Ectodermal cell (in vitro differentiated cells): ENCODE data around the gene CNOT2.

Experiments used
- H3K27ac ChIP-seq: 2 replicates; pipeline ENCODE4 v1.7.0; 2013; ENCODE audit warnings: mild to moderate bottlenecking, low read depth, low read length; ENCODE audit not compliant: insufficient read depth, poor library complexity, severe bottlenecking
- H3K27me3 ChIP-seq: 2 replicates; pipeline ENCODE4 v1.7.0; 2013; ENCODE audit warnings: mild to moderate bottlenecking, low read length; ENCODE audit not compliant: insufficient read depth, control insufficient read depth, poor library complexity, severe bottlenecking
- H3K36me3 ChIP-seq: one replicate; pipeline ENCODE4 v1.7.0; 2013; ENCODE audit warnings: low read length; ENCODE audit not compliant: control insufficient read depth, insufficient read depth
- H3K4me1 ChIP-seq: one replicate; pipeline ENCODE4 v1.7.0; 2013; ENCODE audit warnings: low read length; ENCODE audit not compliant: control insufficient read depth, insufficient read depth
- H3K4me3 ChIP-seq: 2 replicates; pipeline ENCODE4 v1.7.0; 2013; ENCODE audit warnings: low read depth, low read length, control low read depth; ENCODE audit not compliant: insufficient read depth
- H3K9me3 ChIP-seq: 2 replicates; pipeline ENCODE4 v1.7.0; 2013; ENCODE audit warnings: mild to moderate bottlenecking, low read length, moderate library complexity; ENCODE audit not compliant: control insufficient read depth
- WGBS, 2 experiments: methylation state at CpG; one replicate each; pipeline ENCODE4 v1.1.7; 2013; ENCODE audit warnings: missing lambda C conversion rate in 2 of 2; 5-methylcytosine and 5-hydroxymethylcytosine counted together

CNOT2 gene

DNA sequence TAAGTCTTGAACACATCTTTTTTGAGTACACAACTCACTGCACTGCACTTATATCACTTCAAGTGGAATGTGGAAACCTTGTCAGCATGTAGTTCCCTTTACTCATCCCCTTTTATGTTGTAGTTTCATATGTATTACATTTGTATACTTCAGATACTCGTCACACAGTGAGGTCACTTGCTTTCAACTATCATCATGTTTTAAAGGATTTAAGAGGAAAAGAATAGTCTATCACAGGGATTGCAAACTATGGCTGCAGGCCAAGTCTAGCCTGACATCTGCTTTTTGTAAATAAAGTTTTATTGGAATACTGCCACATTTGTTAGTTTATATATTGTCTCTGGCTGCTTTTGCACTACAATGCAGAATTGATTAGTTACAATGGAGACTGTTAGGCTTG lies 24.3 kb downstream of the CNOT2 start:
- H3K4me3 ChIP-seq, result no peak overlapping the region
- no peak overlapping the region for H3K27ac ChIP-seq
- H3K9me3 ChIP-seq, result no peaks in the 10 kb centered on the region
- H3K36me3 ChIP-seq, result no peaks in the 10 kb centered on the region
- no peaks in the 10 kb centered on the region for H3K27me3 ChIP-seq
- no peaks in the 10 kb centered on the region for H3K4me1 ChIP-seq
- 86% methylated on average over 1 of the region's 1 CpG; no CpG with 5 or more reads in 1 of the 2 experiments for WGBS, 2 experiments

DNA sequence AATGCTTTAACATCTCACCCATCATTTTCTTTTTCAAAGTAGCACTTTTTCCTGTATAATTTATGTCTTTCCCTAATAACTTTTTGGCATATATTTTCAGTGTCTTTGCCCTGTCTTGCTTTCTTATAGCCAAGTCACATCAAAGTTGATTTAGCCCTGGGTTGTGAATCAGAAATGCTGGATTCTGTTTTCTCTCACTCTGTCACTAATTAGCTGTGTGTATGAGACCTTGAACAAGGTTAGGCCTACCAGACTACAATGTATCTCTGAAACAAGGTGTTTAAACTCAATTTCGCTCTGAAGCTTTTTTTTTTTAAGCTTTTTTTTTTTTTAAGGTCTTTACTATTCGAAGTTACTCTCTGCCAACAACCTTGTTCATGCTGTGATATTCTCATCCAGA lies 25.7 kb downstream of the CNOT2 start:
- WGBS, 2 experiments, result 98 to 100% methylated on average over 1 to 2 of the region's 2 CpGs
- Histone ChIP-seq H3K9me3 (no peaks in the 10 kb centered on the region), H3K27ac (no peak overlapping the region), H3K27me3 (no peaks in the 10 kb centered on the region), H3K4me1 (no peaks in the 10 kb centered on the region), H3K36me3 (no peaks in the 10 kb centered on the region), H3K4me3 (no peak overlapping the region)

DNA sequence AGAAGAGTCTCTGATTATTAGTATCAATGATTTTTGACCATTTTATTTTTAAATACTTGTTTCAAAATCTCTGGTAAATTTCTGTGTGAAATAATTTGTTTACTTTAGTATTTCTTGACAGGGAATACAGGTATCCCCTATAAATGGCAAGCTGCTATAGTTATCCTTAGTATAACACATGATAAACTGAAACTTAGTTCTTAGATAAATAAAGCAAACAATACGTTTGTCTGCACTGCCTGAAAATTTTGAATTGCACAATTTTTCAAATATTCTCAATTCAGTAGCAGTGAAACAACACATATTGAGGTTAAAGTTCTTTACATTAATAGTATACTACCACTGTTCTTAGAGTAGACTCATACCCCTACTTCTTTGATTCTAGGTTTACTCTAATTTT lies 26.9 kb downstream of the CNOT2 start:
- Histone ChIP-seq H3K4me3 (no peak overlapping the region), H3K27me3 (no peaks in the 10 kb centered on the region), H3K4me1 (no peaks in the 10 kb centered on the region), H3K9me3 (no peaks in the 10 kb centered on the region), H3K36me3 (no peaks in the 10 kb centered on the region), H3K27ac (no peak overlapping the region)
- 100% methylated on average over 1 of the region's 1 CpG for WGBS, 2 experiments

DNA sequence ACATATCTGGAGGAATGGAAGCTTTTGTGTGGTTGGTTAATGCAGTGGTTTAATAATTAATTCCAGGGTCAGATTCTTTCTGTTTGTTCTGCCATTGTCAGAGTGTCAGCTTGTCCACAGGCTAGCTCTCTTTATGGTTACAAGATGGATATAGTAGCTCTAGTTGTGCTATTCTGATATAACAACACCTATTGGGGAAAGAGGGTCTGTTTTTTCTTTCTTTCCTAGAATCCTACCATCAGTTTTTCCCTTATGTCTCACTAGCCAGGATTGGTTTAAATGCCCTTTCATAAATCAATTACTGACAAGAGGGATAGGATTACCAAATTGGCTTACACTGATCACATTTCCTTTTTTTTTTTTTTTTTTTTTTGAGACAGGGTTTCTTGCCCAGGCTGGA lies 27.8 kb downstream of the CNOT2 start:
- no peaks in the 10 kb centered on the region for H3K9me3 ChIP-seq
- no peaks in the 10 kb centered on the region for H3K4me1 ChIP-seq
- no peaks in the 10 kb centered on the region for H3K27me3 ChIP-seq
- H3K27ac ChIP-seq, result no peak overlapping the region
- no peak overlapping the region for H3K4me3 ChIP-seq
- H3K36me3 ChIP-seq, result no peaks in the 10 kb centered on the region

DNA sequence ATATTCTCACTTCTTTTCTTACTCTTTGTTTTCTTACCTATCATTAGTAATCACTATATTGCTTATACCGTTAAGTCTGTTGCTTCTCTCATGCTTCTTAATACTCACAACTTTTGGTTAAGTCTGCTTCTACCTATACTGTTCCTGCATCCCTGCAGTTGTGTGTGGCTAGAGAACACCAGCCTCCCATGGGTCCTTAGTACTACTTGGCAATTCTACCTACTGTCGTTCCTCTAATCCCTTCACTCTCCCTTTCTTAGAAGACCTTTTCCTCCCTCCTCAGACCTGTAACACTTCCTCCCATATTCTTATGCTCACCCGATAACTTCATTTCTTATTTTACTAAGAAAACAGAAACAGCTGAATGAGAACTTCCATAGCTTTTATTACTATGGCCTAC lies 29.3 kb downstream of the CNOT2 start:
- no peaks in the 10 kb centered on the region for H3K36me3 ChIP-seq
- WGBS, 2 experiments, result 85 to 92% methylated on average over 3 of the region's 3 CpGs
- H3K9me3 ChIP-seq, result no peaks in the 10 kb centered on the region
- H3K4me1 ChIP-seq, result no peaks in the 10 kb centered on the region
- no peak overlapping the region for H3K4me3 ChIP-seq
- no peak overlapping the region for H3K27ac ChIP-seq
- no peaks in the 10 kb centered on the region for H3K27me3 ChIP-seq

DNA sequence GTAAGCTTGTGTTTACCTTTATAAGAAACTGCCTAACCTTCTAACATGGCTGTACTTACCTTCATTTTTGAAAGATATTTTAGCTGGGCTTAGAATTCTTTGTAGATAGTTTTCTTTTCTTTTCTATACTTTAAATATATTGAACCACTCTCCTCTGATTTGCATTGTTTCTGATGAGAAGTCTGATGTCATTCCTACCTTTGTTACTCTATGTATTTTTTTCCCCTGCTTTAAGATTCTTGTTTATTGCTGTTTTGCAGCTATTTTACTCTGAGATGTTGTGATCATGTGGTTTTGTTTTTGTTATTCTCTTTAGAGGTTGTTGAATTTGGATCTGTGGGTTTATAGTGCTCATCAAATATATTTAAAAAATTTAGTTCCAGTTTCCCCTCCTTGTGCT lies 31.8 kb downstream of the CNOT2 start:
- Histone ChIP-seq H3K27me3 (no peaks in the 10 kb centered on the region), H3K4me1 (no peaks in the 10 kb centered on the region), H3K9me3 (no peaks in the 10 kb centered on the region), H3K4me3 (no peak overlapping the region), H3K36me3 (no peaks in the 10 kb centered on the region), H3K27ac (no peak overlapping the region)

DNA sequence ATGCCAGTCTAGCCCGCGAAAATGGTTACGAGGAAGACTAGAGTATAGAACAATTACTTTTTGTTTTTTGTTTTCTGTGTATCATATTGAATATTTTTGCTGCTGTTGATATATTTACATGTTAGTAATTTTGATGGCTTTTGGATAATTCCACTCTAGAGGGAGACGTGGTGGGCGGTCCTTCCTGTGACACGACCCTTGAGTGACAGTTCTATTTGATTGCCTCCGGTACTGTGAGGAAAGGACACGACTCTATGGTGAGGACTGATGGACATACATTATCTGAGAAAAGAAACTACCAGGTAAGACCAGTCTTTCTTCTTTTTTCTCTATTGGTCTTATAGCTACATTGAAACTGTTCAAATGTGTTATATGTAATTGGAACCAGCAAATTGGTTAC lies 34.7 kb downstream of the CNOT2 start:
- no peaks in the 10 kb centered on the region for H3K27me3 ChIP-seq
- no peaks in the 10 kb centered on the region for H3K9me3 ChIP-seq
- no peaks in the 10 kb centered on the region for H3K36me3 ChIP-seq
- WGBS, 2 experiments, result 95 to 97% methylated on average over 8 of the region's 8 CpGs
- H3K4me3 ChIP-seq, result no peak overlapping the region
- H3K27ac ChIP-seq, result no peak overlapping the region
- H3K4me1 ChIP-seq, result no peaks in the 10 kb centered on the region

DNA sequence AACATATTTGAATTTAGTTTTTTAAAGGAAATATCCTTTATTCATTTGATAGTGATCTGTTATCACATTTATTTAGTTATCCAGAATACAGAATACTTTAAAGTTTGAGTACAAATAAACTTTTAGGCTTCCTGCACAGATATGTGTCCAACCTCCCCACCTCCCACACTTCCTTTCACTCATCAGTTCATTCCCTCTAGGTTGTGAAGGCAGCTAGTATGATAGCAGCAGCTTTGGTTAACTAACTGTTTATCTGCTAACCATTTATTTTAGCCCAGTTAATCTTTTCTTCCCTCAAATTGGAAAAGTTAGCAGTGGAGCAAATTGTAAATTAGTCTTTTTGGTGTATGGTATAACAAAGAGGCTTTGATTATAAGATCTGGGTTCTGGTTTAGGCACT lies 35.7 kb downstream of the CNOT2 start:
- Histone ChIP-seq H3K4me3 (no peak overlapping the region), H3K9me3 (no peaks in the 10 kb centered on the region), H3K27me3 (no peaks in the 10 kb centered on the region), H3K36me3 (no peaks in the 10 kb centered on the region), H3K4me1 (no peaks in the 10 kb centered on the region), H3K27ac (no peak overlapping the region)

DNA sequence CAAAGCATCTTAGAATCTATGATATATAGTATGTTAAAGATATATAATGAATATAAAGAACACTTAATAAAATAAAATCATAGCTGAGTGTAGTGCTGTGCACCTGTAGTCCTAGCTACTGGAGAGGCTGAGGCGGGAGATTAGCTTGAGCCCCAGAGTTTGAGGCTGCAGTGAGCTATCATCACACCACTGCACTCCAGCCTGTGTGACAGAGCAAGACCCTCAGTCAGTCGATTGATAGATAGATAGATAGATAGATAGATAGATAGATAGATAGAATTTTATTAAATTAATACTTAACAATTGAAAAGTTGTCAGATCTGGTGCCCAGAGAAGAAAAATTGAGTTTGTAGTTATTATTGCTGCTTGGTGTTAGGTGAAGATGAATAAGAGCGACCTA lies 40.0 kb downstream of the CNOT2 start:
- WGBS, 2 experiments, result 91 to 97% methylated on average over 2 to 3 of the region's 3 CpGs
- no peak overlapping the region for H3K27ac ChIP-seq
- H3K4me3 ChIP-seq, result no peak overlapping the region
- no peaks in the 10 kb centered on the region for H3K9me3 ChIP-seq
- H3K4me1 ChIP-seq, result no peaks in the 10 kb centered on the region
- no peaks in the 10 kb centered on the region for H3K36me3 ChIP-seq
- H3K27me3 ChIP-seq, result no peaks in the 10 kb centered on the region

DNA sequence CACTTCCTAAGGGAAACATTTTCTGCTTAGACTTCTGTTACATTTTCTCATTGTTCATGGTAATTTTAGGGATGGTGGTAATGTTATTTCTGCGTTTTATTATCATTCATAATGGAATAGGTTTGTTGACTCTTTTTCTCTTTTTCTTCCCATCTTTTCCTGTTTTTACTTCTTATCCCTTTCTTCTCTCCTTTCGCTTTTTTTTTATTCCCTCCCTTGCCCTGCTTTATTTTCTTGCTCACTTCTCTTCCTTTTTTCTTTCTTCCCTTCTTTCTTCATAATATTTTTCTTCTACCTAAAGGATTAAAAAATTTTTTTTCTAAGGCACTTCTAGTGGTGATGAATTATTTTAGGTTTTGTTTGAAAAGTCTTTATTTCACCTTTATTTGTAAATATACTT lies 45.6 kb downstream of the CNOT2 start:
- H3K9me3 ChIP-seq, result no peaks in the 10 kb centered on the region
- no peaks in the 10 kb centered on the region for H3K27me3 ChIP-seq
- WGBS, 2 experiments, result 98 to 100% methylated on average over 1 to 2 of the region's 2 CpGs
- no peak overlapping the region for H3K4me3 ChIP-seq
- H3K4me1 ChIP-seq, result no peaks in the 10 kb centered on the region
- H3K27ac ChIP-seq, result no peak overlapping the region
- H3K36me3 ChIP-seq, result no peaks in the 10 kb centered on the region

DNA sequence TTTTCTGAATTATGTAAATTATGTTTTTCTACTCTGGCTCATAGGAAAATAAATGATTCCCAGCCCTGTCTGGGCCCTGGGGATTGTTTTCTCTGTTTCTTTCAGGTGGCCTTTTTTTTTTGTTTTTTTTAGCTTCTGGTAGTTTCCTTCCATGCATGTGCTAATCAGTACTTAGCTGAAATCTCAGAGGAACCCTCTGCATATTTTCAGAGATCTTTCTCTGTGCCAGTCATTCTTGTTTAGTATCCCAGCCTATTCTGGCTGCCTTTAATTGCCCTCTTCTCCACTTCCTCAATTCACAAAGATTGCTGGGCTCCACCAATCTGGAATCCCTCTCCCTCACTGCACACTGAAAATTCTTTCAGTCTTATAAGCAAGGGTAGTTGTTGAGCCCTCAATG lies 46.9 kb downstream of the CNOT2 start:
- Histone ChIP-seq H3K27ac (no peak overlapping the region), H3K9me3 (no peaks in the 10 kb centered on the region), H3K36me3 (no peaks in the 10 kb centered on the region), H3K4me3 (no peak overlapping the region), H3K27me3 (no peaks in the 10 kb centered on the region), H3K4me1 (no peaks in the 10 kb centered on the region)
